Urinary bladder (tissue), 4 donors: ENCODE measurements around the gene XYLT2. TPM values are rescaled to one million over a fixed set of nuclear protein-coding genes. Genes with fewer than 3 reads are reported as not detected.
"Not testable (repeated sequence)": the region's sequence is repeated elsewhere in the genome, so short reads cannot be mapped to it uniquely, and the experiment has no call there.

Experiments used
- DNase-seq: peaks from one replicate; pipeline ENCODE4 v3.0.0-alpha.2; 2015; ENCODE audit errors: extremely low spot score
- H3K27ac ChIP-seq: one replicate; pipeline ENCODE4 v1.5.1; 2013; ENCODE audit warnings: low read depth, mild to moderate bottlenecking, moderate library complexity
- H3K36me3 ChIP-seq: one replicate; pipeline ENCODE4 v1.6.1; 2013; ENCODE audit warnings: mild to moderate bottlenecking, moderate library complexity; ENCODE audit not compliant: insufficient read depth
- H3K4me1 ChIP-seq: one replicate; pipeline ENCODE4 v1.6.1; 2013; ENCODE audit warnings: mild to moderate bottlenecking, moderate library complexity; ENCODE audit not compliant: insufficient read depth
- H3K4me3 ChIP-seq: one replicate; pipeline ENCODE4 v1.5.1; 2013; ENCODE audit warnings: low read depth, low read length
- WGBS: extraction: QIAGEN DNeasy Blood & Tissue Kit; methylation state at CpG from one replicate; pipeline ENCODE4 v1.1.7; 2013; 5-methylcytosine and 5-hydroxymethylcytosine counted together
- polyA plus RNA-seq: library from polyadenylated mRNA; stranded (reverse); fragments of 200-250 nt; gene quantifications from one replicate; pipeline ENCODE4 v1.2.3, GENCODE V29; 2013
- total RNA-seq: library from RNA; depleted of rRNA; stranded (reverse); fragments of >200 nt; gene quantifications from one replicate; pipeline ENCODE4 v1.2.3, GENCODE V29; 2014
- donor health status: healthy with polysubstance abuse.
- donor health status: healthy.

The XYLT2 gene
- total and polyA plus RNA-seq, 2 donors = 17.6 to 27.8 TPM

GRCh38 chr17:50311483-50311882 lies 34.4 kb upstream of the XYLT2 start:
- 79% methylated on average over 4 of the region's 4 CpGs for WGBS
- no peak overlapping the region for H3K4me3 ChIP-seq
- no peaks in the 10 kb centered on the region for H3K36me3 ChIP-seq
- no peaks in the 10 kb centered on the region for H3K4me1 ChIP-seq
- DNase-seq = no peak
- no peak overlapping the region for H3K27ac ChIP-seq

- WGBS = 65% methylated on average over 5 of the region's 5 CpGs
- no peak overlapping the region for H3K27ac ChIP-seq
- no peak for DNase-seq
These were observed 33.6 kb upstream of the XYLT2 start for GRCh38 chr17:50312308-50312707.

GRCh38 chr17:50314456-50315011 lies 31.4 kb upstream of the XYLT2 start:
- no peak for DNase-seq
- Histone ChIP-seq H3K4me1 (no peaks in the 10 kb centered on the region), H3K27ac (no peak overlapping the region), H3K36me3 (no peaks in the 10 kb centered on the region), H3K4me3 (no peak overlapping the region)
- WGBS = 89% methylated on average over 6 of the region's 6 CpGs

More at GRCh38 chr17:50312308-50312707, 33.6 kb upstream of the XYLT2 start:
- Histone ChIP-seq H3K36me3 (no peaks in the 10 kb centered on the region), H3K4me3 (no peak overlapping the region), H3K4me1 (no peaks in the 10 kb centered on the region)

DNA sequence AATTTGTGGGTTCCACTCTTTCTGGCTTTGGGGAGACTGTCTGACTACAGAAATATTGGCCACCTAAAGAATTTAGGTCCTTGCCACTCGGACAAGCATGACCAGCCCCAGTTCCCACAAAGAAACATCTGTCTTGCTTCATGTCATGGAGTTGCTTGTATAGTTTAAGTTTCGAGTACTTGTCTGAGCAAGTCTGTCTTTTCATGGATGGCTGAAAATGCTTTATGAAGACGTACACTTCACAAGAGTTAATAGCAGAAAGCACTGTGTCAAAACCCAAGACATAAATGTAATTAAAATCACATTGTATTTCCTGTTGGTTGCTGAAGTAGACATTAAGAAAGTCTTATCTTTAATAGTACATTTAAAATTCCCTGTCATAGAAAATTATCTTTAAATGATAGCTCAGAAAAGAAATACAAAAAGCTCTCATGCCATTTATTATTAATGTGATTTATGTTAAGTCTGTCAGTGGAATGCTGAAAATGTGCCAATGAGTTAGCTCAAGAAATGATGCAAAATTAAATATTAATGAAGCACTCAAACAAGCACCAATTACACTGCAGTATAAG lies 29.8 kb upstream of the XYLT2 start:
- H3K36me3 ChIP-seq = no peaks in the 10 kb centered on the region
- no peaks in the 10 kb centered on the region for H3K4me1 ChIP-seq
- no peak overlapping the region for H3K27ac ChIP-seq
- no peak overlapping the region for H3K4me3 ChIP-seq
- WGBS = 60% methylated on average over 3 of the region's 3 CpGs
- no peak for DNase-seq

DNA sequence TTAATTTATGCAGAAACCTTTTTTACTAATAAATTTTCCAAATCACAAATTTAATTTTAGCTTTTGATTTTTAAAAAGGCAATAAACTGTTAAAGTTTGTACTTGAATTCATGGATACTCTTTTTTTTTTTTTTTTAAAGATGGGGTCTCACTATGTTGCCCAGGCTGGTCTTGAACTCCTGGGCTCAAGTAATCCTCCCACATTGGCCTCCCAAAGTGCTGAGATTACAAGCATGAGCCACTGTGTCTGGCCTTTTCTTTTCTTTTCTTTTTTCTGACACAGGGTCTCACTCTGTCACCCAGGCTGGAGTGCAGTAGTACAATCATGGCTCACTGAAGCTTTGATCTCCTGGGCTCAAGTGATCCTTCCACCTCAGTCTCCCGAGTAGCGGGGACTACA lies 29.3 kb upstream of the XYLT2 start:
- H3K36me3 ChIP-seq, DNase-seq, H3K4me1 ChIP-seq, H3K4me3 ChIP-seq, H3K27ac ChIP-seq: not testable (repeated sequence)
- WGBS = 90% methylated on average over 2 of the region's 2 CpGs

DNA sequence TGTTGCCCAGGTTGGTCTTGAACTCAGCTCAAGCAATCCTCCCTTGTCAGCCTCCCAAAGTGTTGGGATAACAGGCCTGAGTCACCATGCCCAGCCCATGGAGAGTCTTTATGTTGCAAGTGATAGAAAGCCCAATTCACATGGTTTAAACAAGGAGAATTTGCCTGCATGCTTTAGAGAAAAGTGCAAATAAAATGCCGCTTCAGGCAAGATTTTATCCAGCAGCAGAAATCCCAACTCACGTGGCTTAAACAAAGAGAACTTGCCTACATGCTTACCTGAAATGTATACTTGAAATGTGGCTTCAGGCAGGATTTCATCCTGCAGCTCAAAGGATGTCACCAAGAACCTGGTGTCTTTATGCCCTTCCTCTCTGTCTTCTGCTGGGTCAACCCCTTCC lies 28.8 kb upstream of the XYLT2 start:
- WGBS = 94% methylated on average over 2 of the region's 2 CpGs
- DNase-seq = no peak
- no peaks in the 10 kb centered on the region for H3K4me1 ChIP-seq
- no peaks in the 10 kb centered on the region for H3K36me3 ChIP-seq
- no peak overlapping the region for H3K4me3 ChIP-seq
- H3K27ac ChIP-seq = no peak overlapping the region

DNA sequence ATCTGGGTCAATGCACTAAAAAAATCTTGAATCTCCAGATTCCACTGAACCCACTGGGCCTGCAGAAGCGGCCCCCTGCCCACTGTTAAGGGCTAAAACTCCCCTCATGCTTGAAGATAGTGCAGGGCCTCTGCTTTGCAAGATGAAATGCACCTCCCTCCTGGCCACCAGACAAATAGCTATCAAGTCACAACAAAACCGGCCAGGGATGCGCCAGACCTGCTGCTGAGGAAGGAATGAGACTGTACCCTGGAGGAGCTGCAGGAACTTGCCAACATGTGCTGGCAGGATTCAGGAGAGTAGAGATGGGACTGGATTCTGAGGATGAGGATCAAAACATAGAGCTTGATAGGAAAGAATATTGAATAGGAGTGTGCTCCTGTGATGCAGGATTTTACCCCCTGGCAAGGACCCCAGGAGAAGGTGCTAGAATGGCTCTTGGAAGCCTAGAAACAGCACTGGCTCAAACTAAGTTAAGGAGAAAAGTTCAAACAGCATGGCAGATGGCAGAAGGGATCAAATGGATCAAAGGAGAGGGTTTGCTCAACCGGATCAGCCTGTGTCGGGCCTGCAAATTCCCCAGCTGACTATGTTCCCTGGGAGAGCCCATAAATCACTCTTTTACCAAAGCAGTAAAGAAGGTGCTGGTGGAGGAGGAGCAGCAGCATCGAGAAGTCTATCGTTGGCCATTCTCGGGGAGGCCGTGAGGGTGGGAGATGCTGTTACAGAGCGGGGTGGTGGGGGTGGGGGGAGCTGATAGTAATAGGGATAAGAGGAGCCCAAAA lies 27.2 kb upstream of the XYLT2 start:
- Histone ChIP-seq H3K36me3 (no peaks in the 10 kb centered on the region), H3K4me1 (no peaks in the 10 kb centered on the region), H3K27ac (no peak overlapping the region), H3K4me3 (no peak overlapping the region)
- DNase-seq = peak; percentile 14
- 33% methylated on average over 10 of the region's 10 CpGs for WGBS

- DNase-seq = no peak
- Histone ChIP-seq H3K27ac (no peak overlapping the region), H3K4me3 (no peak overlapping the region), H3K4me1 (no peaks in the 10 kb centered on the region), H3K36me3 (no peaks in the 10 kb centered on the region)
- WGBS = 50% methylated on average over 12 of the region's 12 CpGs
These were observed 26.5 kb upstream of the XYLT2 start for GRCh38 chr17:50319306-50320004.

DNA sequence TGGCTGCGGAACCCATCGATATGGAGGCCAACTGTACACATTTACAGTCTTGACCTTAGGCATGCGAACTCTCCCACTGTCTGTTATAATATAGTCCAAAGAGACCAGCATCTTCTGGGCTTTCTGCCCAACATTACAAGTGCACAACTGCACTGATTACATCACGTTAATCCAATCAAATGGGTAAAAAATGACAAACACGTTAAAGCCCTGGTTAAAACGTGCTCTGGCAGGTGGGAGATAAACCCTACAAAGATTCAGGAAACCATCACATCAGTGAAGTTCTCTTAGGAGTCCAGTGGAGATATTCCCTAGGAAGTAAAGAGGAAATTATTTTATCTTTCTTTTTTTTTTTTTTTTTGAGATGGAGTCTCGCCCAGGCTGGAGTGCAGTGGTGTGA lies 23.7 kb upstream of the XYLT2 start:
- no peaks in the 10 kb centered on the region for H3K36me3 ChIP-seq

GRCh38 chr17:50323060-50323459 lies 22.9 kb upstream of the XYLT2 start:
- Histone ChIP-seq H3K27ac (no peak overlapping the region), H3K4me3 (no peak overlapping the region), H3K4me1 (no peaks in the 10 kb centered on the region), H3K36me3 (no peaks in the 10 kb centered on the region)
- WGBS = 56% methylated on average over 5 of the region's 5 CpGs
- DNase-seq = no peak

More for the DNA sequence above, 23.7 kb upstream of the XYLT2 start:
- Histone ChIP-seq H3K27ac (no peak overlapping the region), H3K4me3 (no peak overlapping the region), H3K4me1 (no peaks in the 10 kb centered on the region)
- WGBS = 44% methylated on average over 7 of the region's 7 CpGs
- no peak for DNase-seq

- Histone ChIP-seq H3K4me3 (no peak overlapping the region), H3K27ac (no peak overlapping the region), H3K36me3 (no peaks in the 10 kb centered on the region), H3K4me1 (no peaks in the 10 kb centered on the region)
- WGBS = 54% methylated on average over 4 of the region's 4 CpGs
- no peak for DNase-seq
These were observed 20.0 kb upstream of the XYLT2 start for GRCh38 chr17:50325906-50326305.

DNA sequence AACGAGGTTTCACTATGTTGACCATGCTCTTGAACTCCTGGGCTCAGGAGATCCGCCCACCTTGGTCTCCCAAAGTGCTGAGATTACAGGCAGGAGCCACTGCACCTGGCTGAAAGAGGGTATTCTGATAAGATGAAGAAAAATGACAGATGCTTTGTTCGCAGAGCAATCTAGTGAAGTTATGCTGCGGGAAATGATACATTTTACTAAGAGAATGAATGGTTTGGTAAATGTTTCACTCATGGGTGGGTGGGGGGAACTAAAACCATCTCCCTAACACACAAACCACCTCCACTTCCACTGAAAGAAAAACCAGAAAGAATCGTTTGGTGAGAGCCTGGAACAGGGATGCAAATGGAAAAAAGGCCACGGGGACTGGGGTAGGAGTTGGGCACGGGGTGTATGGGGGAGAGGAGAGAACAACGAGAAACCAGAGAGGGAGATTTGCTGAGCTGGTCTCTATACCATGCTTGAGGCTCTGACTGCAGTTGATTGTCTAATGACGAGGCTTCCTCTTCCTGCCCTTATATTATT lies 19.0 kb upstream of the XYLT2 start:
- no peak for DNase-seq
- WGBS = 82% methylated on average over 9 of the region's 9 CpGs

DNA sequence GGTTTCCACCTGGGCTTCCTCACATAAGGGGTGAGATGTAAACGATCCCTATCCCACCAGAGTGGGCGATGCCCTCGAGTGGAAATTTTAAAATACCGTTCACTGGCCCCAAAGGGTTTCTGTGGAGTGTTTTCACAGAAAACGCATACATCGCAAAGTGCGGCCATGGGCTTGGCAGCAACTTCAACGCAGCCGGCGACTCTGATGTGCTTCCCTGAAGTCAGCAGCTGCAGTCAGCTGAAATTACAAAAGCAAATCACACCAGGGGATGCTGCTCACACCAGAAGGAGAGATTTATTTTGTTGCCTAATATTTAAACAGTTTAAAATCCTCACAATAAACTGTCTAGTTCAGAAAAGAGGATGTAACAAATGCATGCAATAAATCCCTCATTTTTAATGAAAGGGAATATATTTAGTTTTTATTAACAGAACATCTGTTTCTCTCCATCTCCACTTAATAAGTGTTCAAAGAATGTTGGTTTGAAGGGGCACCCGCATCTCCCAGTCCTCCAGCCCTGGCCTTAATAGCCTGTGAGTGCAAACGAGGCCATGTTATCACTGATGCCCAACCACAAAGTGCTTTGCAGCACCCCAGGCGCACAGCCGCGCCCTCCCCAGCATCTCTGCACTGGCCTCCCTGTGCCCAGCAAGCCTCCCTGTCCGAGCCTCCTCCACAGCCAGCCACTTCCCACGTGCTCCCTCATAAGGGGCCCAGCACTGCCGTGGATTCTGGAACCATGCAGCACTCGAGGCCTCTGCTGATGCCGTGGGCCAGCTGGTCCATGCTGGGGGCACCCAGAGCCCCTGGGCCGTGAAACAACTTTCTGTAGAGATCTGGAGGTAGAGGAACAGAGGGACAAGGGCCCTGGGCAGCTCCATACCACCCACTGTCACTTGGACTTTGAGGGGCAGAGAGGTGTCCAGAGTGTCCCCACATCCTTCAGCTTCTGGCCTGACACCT lies 17.3 kb upstream of the XYLT2 start:
- Histone ChIP-seq H3K4me3 (no peak overlapping the region), H3K4me1 (no peaks in the 10 kb centered on the region), H3K36me3 (no peaks in the 10 kb centered on the region), H3K27ac (peak overlapping the region; percentile 15)
- WGBS = 52% methylated on average over 21 of the region's 21 CpGs
- DNase-seq = no peak

More for the DNA sequence above, 19.0 kb upstream of the XYLT2 start:
- no peak overlapping the region for H3K27ac ChIP-seq
- no peak overlapping the region for H3K4me3 ChIP-seq
- H3K4me1 ChIP-seq = no peaks in the 10 kb centered on the region
- no peaks in the 10 kb centered on the region for H3K36me3 ChIP-seq
